Kidney capillary endothelial cell (primary cell): ENCODE measurements around the gene KIRREL1.

Experiments
- DNase-seq: peaks from one replicate; pipeline ENCODE4 v3.0.0-alpha.2; 2018; ENCODE audit warnings: low spot score

Gene KIRREL1

GRCh38 chr1:158007667-158008386 lies 14.4 kb downstream of the KIRREL1 start:
- no peak for DNase-seq

DNA sequence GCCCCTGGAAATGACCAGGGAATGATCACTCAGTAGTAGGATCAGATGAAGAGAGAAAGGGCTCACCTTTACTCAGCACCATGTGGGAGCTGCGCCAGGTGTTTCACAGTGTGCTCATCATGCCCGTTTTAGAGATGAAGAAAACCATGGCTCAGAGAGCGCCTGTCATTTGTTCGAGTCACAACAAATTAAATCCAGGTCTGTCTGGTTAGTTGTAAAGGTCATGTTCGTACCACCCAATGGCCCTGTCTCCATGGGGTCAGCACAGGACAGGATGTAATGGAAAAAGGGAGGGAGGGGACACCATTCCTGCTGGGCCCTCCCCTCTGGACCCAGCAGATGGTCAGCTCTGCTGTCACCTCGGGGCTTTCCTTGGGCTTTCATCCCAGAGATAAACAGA lies 15.2 kb downstream of the KIRREL1 start:
- no peak for DNase-seq

- DNase-seq, result no peak
These were observed 18.3 kb downstream of the KIRREL1 start for GRCh38 chr1:158011714-158012113.

GRCh38 chr1:158013840-158014730 lies 20.6 kb downstream of the KIRREL1 start:
- no peak for DNase-seq

- no peak for DNase-seq
These were observed 21.4 kb downstream of the KIRREL1 start for GRCh38 chr1:158014731-158015320.

GRCh38 chr1:158016651-158017335 lies 23.3 kb downstream of the KIRREL1 start:
- no peak for DNase-seq

- no peak for DNase-seq
These were observed 24.6 kb downstream of the KIRREL1 start for GRCh38 chr1:158017800-158018595.

- peak; percentile 92 for DNase-seq
These were observed 25.9 kb downstream of the KIRREL1 start for GRCh38 chr1:158019171-158019868.

DNA sequence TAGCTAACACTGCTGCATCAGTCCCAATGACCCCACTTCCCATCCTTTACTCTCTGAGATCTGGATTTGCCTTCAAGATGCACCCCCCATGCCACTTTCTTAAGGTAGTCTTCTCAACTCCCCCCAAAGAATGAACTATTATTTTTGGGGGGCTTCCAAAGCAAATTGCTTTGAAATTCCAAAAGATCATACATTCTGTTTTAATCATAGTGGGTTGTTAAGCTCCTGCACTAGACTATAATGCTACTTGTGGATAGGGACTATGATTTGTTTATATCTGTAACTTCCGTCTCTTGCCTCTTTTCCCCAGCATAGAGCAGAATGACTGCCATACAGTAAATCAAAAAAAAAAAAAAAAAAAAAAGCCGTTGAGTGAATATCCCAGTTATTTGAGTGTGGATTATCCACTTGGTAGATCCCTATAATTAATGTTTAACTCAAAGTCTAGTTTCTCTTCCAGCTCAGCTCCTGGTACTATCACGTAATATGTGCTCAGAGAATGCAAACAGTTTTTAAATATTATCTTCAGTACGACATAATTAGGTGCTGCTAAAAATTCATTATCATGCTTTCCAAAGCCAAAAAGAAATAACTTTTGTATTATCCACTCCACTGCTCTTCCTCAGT lies 26.9 kb downstream of the KIRREL1 start:
- DNase-seq, result no peak

- DNase-seq, result no peak
These were observed 27.6 kb downstream of the KIRREL1 start for GRCh38 chr1:158020886-158021620.

DNA sequence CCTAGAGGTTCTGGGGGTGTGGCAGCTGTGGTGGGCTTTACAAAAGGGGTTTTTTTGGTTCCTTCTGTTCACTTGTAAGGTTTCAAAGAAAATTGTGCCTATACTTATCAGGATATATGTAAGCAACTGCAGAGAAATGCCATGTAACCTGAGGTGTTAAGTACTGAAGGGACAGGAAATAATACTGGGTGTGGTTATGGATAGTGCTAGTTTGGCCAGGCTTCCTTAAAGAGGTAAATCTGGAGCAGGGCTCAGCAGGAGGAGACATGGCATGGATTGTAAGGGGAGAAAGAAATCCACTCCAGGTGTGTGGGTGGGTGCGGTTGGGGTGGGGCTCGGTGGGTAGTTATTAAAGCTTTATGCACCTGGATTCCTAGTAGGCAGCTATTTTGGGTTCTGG lies 28.3 kb downstream of the KIRREL1 start:
- DNase-seq, result no peak

DNA sequence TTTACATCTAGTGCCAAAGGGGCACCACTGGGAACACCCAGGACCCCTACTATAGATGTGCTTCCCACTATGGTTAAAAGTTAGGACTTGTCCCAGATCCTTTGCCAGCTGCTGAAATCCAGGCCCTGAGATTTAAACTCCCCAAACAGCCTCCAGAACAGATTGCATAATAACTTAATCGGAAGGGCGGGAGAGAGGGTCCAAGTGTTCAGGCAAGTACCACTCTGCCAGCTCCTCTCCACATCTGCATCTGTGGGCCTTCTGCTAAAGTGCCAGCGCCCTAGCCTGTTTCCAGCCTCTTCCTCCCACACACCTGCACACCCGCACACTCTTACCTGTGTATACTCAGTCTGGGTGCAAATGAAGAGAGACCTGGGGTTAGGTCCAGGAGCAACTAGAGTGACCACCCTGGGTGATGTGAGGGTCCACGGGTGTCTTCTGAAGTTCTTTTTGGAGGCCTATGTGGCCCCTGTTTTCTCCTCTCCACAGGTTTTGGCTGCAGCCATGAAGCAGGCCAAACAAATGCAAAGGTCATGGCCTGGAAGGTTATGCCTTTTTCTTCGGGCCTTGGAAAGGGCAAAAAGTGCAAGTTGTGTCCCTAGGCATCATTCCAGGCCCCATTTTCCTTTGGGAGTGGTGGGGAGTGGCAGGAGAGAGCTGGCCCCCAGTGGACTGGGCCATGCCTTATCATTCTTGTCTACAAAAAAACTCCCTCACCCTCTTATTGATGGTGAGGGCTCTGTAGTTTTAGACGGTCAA lies 29.3 kb downstream of the KIRREL1 start:
- DNase-seq, result no peak

DNA sequence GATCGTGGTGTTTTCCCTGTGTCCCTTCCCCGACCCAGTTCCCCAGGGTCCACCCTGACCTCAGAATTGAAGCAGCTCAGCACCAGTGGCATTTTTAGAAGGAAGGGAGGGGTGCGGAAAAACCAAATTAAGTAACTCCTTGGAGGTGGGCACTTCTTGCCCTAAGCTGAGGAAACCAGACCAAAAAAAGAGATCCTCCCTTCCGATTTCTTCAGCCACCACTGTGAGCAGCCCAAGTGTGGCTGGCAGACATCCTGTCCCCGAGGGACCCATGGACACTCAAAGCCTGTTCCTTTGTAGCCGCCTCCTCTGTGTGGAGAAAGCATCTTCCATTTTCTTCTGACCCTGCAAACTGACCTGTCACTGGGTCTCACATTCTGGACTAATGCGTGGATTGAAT lies 31.3 kb downstream of the KIRREL1 start:
- no peak for DNase-seq

DNA sequence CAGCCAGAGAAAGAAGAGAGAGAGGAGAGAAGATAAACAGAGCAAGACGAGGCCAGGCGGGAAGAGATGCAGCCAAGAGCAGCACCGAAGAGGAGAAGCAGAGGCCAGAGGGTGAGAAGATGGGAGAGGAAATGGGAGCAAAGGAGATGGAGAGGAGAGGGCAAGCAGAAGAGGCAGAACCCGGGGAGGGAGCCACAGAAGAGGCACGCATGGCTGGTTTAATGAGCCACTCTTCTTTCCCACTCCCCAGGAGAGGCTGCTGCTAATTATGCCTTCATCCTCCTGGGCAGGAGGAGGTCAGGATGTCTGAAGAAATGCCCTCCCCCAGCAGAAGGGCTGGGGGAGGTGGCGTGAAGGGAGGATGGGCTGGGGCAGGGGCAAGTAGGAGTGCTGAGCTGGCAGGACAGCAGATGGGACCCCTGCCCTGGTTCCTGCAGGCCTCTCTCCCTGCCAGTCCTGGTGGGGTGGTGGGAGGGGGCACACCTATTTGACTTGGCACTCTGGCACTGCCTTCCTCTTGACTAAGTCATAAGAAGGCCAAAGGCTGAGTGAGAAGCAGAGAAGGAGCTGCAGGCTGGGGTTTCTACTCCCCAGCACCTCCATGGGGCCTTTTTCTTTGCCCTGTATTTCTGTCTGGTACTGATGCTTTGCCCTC lies 32.3 kb downstream of the KIRREL1 start:
- no peak for DNase-seq

DNA sequence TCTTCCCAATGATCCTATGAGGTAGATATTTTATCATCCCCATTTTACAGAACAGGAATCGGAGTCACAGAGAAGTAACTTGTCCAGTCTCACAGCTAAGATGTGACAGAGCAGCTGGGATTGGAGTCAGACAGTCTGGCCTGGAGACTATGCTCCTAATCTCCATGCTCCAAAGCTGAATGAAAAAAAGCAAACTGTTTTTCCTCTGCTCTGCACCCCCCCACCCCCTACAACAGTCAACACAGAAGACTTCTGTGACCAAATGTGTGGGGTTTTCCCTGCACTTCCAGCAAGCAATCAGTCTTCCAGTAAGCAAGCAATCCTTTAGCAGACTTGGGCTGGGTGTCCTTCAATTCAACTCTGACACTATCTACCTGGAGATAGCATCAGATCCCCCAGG lies 33.2 kb downstream of the KIRREL1 start:
- DNase-seq, result no peak

DNA sequence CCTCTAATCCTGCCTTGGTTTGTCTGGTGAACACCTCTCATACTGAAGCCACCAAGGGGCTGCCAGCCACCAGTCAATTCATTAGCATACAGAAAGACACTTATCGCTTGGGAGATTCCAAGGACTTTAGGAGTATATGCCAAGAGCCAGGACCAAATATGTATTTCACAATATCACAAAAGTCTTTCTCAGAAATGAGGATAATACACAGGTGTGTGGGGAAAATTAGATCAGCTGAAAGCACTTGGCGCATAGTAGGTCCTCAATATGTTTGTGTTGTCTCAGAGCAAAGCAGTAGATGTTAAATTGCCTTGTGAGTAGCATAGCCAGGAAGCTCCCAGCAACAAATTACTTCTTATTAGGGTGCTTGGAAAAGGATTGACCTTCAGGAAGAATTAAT lies 34.1 kb downstream of the KIRREL1 start:
- no peak for DNase-seq

DNA sequence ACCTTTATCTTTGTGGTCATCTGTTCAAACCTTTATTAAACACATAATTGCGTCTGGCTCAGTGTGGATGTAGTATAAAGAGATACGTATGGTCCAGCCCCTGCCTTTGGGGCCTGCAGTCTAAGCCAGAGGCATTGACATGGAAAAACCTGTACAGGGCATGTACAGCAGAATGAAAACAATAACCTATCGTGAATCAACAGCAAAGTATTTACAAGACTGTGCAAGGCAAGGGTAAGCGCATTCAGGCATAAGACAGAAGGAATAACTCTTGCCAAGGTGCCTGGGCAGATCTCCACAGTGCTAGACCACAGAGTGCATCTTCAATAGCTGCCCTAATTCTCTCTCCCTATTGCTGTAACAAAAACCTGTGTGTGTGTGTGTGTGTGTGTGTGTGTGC lies 35.5 kb downstream of the KIRREL1 start:
- no peak for DNase-seq

GRCh38 chr1:158035014-158035413 lies 41.6 kb downstream of the KIRREL1 start:
- DNase-seq, result no peak
